ENCODE measurements around the gene ATP2A1. TPM values are rescaled to one million over a fixed set of nuclear protein-coding genes. Genes with fewer than 3 reads are reported as not detected.
A peak's percentile ranks its signal among the peaks of the same experiment; 100 is the strongest.
"Not testable (repeated sequence)": the region's sequence is repeated elsewhere in the genome, so short reads cannot be mapped to it uniquely, and the experiment has no call there.

The ATP2A1 gene
- total RNA-seq, 1 donor from 2014 or later: 0.24 TPM

- no peak for DNase-seq (ENCODE audit: low spot score)
These were observed 19.0 kb upstream of the ATP2A1 start for GRCh38 chr16:28859326-28859725.

DNA sequence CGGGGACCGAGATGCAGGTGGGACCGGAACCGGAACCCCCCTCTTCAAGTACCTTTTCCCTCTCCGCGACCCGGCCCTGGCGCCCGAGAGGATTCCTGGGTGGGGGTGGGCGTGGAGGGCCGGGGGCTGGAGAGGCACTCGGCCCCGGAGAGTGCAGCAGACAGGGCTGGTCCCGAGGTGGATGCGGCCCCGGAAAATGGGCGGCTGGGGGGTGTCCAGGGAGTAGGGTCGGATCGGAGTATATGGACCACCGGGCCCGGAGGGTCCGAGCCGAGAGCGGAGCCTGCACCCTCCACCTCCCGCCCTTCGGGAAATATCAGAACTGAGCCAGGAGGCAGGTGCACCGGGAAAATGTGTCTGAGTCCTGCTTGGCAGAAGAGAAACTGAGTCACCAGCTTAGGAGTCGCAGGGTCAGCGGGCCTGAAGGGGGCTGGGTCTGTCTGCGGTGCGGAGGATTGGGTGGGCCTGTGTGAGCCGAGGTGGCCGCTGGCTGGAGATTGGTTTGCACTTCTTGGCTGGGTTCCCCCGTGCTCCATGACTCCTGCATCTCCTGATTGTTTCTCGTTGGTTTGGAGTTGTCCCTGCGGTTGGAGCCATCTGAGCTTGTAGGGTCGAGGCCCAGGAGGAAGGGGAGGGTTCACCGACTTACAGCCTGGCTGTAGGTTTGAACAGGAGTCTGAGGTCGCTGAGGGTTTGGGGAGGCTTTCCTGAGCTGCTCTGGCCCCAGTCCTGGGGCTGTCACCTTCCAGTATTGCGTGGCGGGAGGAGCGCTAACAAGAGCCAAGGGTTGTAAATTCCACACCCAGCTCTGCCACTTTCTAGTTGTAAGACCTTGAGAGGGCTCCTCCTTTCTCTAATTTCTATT is 14.1 kb upstream of the ATP2A1 start:
- peak; percentile 29 for DNase-seq (ENCODE audit: low spot score)

DNA sequence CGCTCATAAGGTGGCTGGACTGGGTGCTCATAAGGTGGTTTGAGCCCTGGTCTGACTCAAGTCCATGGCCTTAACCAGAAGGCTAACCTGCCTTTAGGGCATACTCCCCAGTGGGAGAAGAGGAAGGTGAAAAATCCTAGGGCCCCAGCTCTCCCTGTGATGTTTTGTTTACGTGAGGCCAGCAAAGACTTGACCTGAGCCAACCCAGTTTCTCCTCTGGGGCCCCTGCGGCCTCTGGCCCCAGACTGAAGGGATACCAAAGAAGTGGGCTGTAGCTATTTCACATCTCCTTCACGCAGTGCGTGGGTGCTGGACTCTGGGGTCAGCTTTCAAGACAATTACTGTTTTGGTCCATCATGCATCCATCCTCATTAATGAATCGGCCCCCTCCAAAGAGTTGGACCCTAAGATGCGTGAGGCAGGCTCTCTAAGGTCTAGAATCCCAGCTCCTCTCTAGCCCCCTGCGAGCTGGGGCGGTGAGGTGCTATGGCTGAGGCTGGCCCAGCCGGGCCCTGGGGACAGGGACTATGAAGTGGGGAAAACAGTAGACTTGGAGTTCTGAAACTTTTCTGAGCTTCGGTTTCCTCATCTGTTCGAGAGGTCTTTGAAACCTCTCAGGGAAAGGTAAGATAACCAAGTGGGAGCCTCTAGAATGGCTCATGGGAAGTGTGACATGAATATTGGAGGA is 13.1 kb upstream of the ATP2A1 start:
- DNase-seq (ENCODE audit: low spot score): no peak

DNA sequence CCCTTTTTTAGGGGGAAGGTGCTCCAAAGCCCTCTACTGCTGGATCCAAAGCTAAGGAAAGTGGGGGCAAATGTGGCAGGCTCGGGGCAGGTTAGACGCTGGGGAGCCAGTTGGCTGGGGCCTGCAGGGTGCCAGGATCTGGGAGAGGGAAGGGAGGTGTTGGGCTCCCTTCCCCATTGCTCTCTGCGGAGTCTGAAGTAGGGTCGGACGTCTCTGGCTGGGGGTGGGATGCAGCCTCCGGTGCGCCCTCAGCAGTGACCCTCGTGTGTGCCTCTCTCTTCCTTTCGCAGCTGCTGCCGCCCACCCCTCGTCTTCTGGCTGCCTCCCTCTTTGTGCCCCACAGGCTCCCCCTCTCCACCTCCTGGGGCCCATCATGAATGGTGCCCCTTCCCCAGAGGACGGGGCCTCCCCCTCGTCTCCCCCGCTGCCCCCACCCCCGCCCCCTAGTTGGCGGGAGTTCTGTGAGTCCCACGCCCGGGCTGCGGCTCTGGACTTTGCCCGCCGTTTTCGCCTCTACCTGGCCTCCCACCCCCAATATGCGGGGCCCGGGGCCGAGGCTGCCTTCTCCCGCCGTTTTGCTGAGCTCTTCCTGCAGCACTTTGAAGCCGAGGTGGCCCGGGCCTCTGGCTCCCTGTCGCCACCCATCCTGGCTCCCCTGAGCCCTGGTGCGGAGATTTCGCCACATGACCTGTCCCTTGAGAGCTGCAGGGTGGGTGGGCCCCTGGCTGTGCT is 12.4 kb upstream of the ATP2A1 start:
- no peak for DNase-seq (ENCODE audit: low spot score)

DNA sequence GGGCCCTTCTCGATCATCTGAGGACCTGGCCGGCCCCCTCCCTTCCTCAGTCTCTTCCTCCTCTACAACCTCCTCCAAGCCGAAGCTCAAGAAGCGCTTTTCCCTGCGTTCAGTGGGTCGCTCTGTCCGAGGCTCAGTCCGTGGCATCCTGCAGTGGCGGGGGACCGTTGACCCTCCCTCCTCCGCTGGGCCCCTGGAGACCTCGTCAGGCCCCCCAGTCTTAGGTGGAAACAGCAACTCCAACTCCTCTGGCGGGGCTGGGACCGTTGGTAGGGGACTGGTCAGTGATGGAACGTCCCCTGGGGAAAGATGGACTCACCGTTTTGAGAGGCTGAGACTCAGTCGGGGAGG is 11.9 kb upstream of the ATP2A1 start:
- DNase-seq (ENCODE audit: low spot score): no peak

GRCh38 chr16:28867241-28867640 is 11.0 kb upstream of the ATP2A1 start:
- DNase-seq (ENCODE audit: low spot score): no peak

GRCh38 chr16:28867646-28868045 is 10.6 kb upstream of the ATP2A1 start:
- not testable (repeated sequence) for DNase-seq (ENCODE audit: low spot score)

- DNase-seq (ENCODE audit: low spot score): no peak
These were observed 9.1 kb upstream of the ATP2A1 start for GRCh38 chr16:28869201-28869600.

GRCh38 chr16:28872952-28873351 is 5.3 kb upstream of the ATP2A1 start:
- DNase-seq (ENCODE audit: low spot score): no peak

DNA sequence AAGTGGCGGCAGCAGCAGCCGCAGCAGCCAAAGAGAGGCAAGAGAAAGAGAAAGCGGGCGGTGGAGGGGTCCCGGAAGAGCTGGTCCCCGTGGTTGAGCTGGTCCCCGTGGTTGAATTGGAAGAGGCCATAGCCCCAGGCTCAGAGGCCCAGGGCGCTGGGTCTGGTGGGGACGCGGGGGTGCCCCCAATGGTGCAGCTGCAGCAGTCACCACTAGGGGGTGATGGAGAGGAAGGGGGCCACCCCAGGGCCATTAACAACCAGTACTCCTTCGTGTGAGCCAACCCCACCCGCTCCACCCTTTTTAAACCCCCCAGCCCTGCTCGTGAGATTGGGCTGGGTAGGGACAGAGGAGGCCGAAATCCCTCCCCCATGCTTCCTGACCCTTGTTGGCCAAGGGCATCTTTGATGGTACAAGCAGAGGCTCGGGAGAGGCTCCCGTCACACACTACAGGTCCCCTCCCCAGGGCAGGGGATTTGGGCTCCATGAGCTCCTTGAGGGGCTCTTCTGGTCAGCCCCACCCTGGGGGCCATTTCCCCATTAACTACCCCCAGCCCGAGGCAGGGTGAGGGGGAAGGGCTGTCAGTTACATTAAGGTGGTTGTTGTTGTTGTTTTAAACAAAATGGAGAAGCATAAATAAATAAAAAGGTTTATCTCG is 4.6 kb upstream of the ATP2A1 start:
- DNase-seq (ENCODE audit: low spot score): no peak

DNA sequence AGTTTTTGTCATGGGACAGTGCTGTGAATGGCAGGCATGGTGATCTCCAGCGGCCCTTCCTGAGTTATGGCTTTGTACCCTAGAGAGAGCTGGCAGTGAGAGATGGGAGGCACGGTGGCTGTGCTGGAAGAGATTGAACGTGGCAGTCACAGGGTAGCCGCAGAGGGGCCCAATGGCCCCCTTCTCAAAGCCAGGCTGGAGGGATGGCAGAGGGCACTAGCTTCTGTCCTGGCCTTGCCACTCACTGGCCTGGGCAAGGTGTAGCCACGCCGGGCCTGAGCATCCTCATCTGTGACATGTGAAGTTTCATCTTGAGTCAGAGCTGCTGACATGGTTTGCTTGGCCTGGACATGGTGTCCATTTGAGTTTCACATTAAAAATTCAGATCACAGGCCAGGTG is 3.9 kb upstream of the ATP2A1 start:
- no peak for DNase-seq (ENCODE audit: low spot score)

DNA sequence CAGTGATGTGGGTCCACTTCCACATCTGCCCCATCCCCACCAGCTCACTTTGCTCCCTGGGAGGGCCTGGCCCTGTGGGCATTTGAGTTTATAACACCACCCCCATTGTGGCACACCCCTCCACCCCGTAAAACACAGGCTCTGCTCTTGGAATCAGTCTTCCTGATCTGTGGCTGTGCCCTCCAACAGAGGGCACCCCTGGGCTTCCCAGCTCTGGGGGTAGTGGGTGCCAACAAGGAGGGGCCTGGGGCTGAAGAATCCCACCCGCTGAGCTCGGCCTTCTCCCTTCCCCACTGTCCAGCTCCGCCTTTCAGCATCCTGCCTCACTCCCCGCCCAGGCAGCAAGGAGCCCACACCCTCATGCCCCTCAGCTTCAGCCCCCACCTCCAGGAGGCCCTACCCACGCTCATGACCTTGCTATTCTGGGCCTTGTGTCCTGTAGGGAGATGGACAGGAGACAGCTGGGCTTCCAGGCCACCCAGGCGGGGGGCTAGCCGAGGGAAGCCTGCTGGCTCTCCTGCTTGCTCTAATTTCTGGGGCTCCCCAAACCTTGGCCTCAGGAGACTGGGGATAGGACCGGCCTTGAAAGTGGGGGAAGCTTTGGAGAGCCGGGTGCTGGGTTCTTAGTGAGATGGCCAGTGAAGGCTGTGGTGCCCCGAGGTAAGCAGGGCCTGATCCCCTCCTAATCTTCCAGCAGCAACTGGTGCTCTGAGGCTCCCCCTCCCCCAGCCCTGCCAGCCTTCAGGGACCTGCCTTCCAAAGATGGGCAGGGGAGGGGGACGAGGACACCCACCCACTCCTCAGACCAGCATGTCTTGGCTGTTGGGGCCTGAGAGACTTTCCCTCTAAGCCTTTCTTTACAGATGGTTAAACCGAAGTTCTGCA is 2.9 kb upstream of the ATP2A1 start:
- DNase-seq (ENCODE audit: low spot score): no peak

GRCh38 chr16:28876019-28876659 is 2.1 kb upstream of the ATP2A1 start:
- no peak for DNase-seq (ENCODE audit: low spot score)

DNA sequence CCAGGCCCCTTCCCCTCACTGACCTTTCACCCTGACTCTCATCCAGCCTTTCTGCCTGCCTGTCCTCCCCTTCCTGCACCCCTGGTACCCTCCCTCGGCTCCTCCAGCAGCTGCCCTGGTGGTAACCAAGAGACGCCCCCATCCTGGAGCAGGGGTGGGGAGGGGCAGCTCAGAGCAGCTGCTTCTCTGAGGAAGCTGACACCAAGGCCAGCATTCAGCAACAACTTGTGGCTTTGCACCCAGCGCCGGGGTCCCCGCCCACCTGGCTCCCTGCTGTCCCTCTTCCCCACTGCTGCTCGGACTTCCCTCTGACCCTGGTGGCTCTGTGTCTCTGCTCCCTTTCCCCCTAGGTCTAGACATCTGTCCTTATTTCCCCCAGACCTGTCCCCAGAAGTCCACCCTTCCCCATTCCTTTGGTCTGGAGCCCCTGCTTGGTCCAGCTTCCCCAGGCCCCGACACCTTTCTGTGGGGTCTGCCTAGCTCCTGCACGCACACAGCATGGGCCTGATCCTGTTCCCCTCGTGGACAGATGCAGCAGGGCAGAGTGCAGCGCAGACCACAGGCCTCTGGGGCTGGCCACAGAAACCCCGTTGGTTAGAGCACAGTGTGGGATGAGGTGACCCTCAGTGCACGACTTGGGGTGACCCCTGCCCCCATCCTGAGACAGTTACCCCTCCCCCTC is 1.2 kb upstream of the ATP2A1 start:
- no peak for DNase-seq (ENCODE audit: low spot score)

- DNase-seq (ENCODE audit: low spot score): no peak
These were observed 660 bp upstream of the ATP2A1 start for GRCh38 chr16:28877655-28878000.

DNA sequence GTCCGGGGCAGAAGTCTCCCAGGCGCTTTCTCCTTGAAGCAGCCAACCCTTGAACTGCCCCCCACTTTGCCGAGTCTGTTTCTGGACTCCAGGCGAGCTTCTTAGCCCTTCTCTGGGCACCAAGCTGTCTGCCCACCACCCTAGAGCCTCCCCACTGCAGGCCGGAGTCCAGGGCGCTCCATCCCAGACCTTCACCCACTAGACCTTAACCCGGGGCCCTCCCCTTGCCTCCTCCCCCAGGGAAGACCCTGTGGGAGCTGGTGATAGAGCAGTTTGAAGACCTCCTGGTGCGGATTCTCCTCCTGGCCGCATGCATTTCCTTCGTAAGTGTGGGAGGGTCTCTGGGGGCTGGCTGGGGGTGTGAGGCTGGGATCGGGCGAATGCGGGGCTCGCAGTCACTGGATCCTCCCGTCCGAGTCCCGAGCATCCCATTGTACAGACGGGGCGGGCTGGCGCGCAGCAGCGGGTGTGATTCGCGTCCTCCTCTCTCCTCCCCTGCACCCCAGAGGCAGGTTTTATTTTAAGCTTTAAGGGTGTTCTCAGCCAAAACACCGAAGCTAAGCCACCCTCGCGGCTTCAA is 1.1 kb downstream of the ATP2A1 start:
- DNase-seq (ENCODE audit: low spot score): no peak

GRCh38 chr16:28879841-28880588 is 1.7 kb downstream of the ATP2A1 start:
- peak; percentile 89 for DNase-seq (ENCODE audit: low spot score)

DNA sequence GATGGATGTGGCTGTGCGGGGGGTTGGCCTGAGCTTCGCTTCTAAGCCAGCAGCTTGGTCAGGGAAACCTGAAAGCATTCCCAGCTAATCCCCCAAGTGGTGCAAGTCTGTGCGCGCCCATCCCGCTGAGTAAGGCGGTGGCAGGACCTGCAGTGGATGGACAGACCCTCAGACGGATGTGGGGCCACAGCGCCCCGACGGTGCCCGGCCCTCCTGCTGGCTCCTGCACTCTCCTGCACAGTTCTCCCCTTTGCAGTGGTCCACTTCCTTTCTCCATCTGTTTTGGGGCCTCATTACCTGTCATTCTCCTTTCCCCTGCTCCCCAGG is 2.3 kb downstream of the ATP2A1 start:
- DNase-seq (ENCODE audit: low spot score): no peak

GRCh38 chr16:28880955-28881354 is 2.7 kb downstream of the ATP2A1 start:
- DNase-seq (ENCODE audit: low spot score): no peak

Data from umbilical cord (tissue), 2 donors.